Kidney glomerular epithelial cell (primary cell): Measurements from ENCODE around the gene TRAPPC2L.
"Not testable (repeated sequence)": the region's sequence is repeated elsewhere in the genome, so short reads cannot be mapped to it uniquely, and the experiment has no call there.

Experiments used
- DNase-seq: peaks from one replicate; lab custom pipeline; 2025; lab: John Stamatoyannopoulos, UW

Gene TRAPPC2L

DNA sequence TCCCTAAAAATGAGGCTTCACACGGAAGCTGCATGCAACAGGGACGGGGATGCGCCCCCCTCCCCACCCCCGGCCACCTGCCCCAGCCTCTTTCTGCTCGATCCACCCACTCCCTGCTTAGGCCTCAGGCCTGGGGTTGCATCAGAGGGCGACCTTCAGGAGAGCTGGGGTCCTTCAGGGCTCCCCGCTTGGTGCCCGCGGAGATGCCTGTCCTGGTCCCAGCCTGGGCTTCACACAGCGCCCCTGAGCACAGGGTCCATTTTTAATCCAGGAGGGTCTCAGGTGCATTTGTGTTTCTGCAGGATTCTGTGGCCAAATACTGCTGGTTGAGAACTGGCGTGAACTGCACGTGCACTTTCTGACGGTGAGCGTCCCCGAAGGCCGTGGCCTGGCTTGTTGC is 37.8 kb upstream of the TRAPPC2L start:
- no peak for DNase-seq

DNA sequence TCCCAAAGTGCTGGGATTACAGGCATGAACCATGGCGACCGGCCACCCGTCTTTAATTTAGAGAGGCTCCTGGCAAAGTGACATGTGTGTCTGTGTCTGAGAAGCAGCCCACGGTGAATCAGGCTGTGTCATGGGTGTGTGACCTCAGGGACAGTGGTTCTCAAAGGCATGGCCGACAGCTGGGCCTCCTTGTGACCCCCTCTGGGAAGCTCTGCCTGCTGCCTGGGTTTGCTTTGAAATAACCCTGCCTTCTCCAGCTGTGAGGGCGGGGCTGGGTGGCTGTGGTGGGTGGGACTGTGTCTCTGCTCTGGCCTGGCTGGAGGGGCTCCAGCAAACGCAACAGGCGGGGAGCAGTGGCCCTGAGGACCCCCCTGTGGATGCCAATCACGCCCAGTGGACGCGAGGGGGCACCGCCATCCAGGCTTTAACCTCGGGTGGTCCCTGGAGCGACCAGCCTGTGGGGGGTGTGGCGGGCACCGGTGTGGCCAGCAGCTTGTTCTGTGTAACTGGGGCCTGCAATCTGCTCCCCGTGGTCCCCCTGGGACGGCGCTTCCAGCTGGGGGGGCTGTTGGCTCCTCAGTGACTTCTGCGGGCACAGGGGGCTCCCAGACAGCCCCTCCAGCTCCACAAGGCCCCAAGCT is 36.4 kb upstream of the TRAPPC2L start:
- DNase-seq: no peak

DNA sequence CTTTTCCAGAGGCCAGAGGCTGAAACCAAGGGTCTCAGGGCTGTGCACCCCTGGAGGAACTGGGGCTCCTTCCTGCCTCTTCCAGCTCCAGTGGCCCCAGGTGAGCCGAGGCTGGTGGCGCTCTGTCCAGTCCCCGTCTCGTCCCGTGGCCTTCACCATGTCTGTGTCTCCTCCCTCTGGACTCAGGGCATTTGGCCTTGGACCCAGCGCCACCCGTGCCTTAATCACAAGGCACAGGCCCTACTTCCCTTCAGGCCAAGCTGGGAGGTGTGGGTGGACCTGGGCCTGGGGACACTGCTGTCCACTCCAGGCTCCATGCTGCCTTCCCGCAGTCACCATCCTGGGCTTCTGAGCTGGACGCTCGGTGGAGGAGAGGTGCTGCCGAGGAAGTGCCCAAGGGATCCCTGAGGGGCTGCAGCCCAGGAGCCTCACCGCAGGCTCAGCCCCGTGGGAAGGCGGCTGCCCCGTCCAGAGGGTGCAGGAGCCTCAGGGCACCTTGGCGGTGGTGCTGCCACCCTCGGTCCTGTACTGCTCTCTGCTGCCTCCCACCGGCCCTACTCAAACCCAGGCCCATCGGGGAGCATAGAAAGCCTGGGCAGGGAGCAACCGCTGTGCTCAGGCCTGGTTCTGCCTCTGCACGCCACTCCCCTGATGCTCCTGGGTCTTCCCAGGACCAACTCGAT is 35.6 kb upstream of the TRAPPC2L start:
- DNase-seq: no peak

DNA sequence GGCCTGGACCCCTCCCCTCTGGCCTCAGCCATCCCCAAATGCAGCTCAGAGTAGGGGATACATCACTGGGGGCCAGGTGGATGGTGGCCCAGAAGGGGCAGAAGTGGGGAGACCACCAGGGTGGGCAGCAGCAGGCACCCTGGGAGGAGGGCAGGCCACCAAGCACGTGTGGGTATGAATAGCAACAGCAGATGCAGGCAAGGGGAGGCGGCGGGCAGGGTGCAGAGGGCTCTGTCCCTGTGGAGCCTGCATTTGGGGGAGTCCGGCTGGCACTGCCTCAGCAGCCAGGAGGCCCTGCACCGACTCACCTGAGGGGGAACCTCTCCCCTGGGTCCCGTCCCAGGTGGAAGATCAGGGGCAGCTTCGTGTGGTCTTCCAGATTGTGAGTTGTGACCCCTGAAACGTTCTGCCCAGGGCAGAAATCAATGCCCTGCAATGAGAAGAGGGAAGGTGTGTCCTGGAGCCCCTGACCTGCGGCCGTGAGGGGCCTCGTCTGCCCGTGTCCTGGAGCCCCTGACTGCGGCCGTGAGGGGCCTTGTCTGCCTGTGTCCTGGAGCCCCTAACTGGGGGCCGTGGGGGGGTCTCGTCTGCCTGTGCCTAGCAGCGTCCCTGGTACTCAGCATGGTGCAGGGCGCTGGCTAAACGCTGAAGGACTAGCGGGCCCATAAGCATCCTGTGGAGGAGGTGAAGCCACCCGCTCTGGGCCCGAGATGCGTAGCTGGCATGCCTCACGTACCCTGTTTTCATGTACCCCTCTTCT is 34.5 kb upstream of the TRAPPC2L start:
- DNase-seq: no peak

DNA sequence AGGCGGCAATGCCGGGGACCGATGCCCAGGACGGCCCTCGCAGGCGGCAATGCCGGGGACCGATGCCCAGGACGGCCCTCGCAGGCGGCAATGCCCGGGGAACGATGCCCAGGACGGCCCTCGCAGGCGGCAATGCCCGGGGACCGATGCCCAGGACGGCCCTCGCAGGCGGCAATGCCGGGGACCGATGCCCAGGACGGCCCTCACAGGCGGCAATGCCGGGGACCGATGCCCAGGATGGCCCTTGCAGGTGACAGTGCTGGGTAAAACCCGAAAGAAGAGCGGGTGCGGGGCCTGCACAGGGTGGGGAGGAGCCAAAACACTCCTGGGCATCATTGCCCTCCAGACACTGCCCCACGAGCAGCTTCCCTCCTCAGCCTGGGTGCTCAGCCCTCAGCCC is 33.3 kb upstream of the TRAPPC2L start:
- DNase-seq: not testable (repeated sequence)

DNA sequence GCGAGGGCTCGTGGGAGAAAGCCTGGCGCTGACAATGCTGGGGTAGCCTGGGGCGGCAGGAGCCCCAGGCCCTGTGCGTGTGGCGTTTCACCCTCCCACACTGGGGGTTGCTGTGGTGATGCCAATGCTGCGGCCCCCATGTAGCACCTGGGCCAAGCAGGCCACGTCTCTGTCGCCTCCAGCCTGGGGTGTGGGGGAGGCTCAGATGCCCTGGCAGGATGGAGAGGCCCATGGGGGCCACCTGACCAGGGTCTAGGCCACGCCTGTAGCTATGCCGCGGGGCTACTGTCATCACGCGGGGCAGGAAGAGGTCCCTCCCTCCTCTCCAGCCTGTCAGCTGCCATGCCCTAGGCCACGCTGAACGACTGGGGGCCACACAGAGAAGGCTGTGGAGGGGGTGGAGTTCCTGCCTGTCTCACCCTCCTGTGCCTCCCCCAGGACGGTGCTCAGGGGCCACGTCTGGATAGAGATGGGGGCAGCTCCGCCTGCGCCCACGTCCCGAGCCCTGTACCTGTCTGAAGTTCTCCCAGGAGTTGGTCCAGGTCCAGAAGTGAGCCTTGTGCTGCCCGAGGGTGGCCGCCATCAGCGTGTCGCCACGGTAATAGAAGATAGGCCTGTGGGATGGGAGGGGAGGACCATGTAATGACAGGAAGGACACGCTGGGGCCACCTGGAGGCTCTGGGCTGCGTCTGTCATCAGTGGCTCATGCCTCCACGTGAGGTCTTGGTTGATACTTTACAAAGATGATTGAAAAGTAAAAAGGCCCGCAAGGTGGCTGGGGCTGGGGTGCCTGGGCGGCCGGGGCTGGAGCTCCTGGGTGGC is 32.5 kb upstream of the TRAPPC2L start:
- no peak for DNase-seq

DNA sequence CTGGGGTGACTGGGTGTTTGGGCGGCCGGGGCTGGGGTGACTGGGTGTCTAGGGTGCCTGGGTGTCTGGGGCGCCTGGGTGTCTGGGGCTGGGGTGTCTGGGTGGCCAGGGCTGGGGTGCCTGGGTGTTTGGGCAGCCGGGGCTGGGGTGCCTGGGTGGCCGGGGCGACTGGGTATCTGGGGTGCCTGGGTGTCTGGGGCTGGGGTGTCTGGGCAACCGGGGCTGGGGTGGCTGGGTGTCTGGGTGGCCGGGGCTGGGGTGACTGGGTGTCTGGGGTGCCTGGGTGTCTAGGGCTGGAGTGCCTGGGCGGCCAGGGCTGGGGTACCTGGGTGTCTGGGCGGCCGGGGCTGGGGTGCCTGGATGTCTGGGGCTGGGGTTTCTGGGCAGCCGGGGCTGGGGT is 31.8 kb upstream of the TRAPPC2L start:
- no peak for DNase-seq

DNA sequence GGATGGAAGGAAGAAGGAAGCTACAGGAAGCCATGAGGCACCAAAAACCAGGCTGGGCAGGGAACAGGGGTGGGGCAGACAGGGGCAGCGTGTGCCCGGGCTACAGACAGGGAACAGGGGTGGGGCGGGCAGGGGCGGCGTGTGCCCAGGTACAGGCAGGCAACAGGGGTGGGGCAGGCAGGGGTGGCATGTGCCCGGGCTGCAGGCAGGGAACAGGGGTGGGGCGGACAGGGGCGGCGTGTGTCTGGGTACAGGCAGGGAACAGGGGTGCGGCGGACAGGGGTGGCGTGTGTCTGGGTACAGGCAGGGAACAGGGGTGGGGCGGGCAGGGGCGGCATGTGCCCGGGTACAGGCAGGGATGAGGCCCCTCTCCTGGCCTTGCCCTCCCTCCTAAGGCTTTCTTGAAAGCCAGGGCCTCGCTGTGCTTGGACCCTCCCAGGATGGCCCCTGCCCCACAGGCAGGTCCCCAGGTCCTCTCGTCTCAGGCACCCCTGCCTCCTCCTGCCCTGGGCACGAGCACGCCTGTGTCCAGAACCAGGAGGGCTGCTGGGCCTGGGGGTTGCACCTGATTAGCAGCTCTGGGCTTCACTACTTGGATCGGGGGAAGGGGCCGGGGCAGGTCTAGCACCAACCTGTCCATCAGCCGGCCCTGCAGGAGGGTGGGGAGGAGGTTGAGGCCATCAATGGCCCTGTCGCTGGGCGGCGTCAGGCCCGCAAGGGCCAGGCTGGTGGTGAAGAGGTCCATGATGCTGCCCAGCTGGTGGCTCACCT is 30.7 kb upstream of the TRAPPC2L start:
- no peak for DNase-seq

DNA sequence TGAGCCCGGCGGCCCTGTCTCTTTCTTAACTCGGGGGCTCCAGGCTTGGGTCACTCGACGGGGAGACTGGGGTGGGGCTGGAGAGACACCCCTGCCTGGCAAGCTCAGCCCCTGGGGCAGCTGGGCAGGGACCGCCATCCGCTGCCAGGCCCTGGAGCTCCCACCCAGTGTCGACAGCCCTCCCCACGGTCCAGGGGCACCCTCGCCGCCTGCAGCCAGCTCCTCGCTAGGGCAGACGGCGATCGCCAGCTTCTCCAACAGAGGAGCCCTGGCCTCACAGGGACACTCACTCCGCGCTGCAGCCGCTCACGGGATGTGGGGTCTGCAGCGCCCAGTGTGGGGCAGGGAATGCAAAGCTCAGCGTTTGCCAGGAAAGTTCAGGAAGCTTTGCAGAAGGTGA is 29.2 kb upstream of the TRAPPC2L start:
- no peak for DNase-seq

DNA sequence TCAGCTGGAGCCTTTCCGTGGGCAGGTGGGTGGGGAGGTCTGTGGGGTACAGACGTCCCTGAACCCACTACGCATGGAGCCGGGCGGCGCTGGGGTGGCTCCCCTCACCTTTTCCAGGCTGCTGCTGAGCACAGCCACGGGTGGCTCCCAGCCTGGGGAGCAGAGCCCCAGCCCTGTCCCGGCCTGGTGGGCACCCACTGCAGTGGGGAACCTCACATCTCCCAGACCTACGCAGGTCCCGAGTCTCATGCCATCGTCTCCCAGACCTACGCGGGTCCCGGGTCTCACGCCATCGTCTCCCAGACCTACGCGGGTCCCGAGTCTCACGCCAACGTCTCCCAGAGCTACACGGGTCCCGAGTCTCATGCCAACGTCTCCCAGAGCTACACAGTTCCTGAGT is 28.2 kb upstream of the TRAPPC2L start:
- no peak for DNase-seq

DNA sequence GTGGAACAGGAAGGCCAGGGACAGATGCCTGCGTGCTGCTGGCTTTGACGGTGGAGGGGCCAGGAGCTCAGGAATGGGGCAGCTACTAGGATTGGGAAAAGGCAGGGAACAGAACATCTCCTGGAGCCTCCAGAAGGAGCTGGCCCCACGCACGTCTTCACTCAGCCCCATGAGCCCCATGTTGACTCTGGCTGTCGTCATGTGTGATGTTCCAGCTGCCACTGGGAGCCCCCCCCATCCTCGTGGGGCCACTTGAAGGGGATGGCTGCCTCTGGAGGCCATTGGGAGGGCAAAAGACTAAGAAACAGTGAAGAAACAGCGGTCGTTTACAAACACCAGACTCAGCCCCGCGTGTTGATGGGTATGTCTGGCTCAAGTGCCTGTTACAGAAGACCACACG is 26.7 kb upstream of the TRAPPC2L start:
- no peak for DNase-seq

DNA sequence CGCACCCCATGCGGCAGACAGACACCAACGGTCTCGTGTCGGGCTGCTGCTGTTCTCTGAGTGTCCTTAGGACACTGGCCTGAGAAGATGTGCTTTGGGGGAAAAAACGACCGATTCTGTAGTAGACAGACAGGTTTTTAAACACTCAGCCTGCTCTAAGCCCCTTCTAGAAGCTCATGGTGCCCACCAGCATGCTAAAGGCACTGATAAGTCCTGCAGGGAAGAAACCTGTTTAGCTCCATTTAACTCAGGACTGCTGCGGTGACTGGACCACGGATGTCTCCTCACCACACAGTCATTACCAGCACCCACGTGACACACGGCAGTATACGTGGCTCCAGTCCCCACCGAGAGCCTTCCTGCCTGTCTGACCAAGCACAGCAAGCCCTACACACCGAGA is 26.1 kb upstream of the TRAPPC2L start:
- DNase-seq: no peak

DNA sequence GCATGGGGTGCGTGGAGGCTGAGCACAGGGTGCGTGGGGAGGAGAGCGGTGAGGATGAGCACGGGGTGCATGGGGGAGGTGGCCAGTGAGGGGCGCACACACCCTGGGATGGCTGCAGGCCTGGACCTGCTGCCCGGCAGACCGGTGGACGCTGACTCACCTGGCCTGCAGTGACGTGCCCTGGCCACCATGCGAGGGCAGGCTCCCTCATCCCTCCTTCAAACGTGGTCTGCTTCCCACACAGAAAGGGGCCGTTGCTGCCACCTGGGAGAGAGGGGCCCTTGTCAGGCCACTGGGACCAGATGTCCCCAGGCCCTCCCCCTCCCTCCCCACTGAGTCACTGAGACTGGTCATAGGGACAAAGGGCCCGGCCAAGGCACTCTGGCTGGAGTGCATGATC is 25.1 kb upstream of the TRAPPC2L start:
- DNase-seq: no peak

DNA sequence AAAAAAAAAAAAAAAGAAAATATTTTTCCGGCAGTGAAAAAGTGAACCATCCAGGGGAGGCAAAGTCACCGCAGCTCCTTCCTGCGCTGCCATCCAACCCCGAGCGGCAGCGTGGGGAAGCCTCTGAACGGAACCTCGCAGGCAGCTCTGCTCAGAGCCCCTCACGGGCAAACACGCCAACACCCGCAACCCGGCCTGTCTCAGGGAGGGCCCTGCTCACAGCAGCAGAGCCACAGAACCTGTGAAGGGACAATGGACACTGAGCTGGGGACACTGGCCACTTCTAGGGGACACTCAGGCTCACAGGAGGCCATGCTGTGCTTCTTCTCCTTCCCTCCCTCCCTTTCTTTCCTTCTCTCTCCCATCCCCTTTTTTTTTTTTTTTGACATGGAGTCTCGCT is 23.8 kb upstream of the TRAPPC2L start:
- DNase-seq: no peak

DNA sequence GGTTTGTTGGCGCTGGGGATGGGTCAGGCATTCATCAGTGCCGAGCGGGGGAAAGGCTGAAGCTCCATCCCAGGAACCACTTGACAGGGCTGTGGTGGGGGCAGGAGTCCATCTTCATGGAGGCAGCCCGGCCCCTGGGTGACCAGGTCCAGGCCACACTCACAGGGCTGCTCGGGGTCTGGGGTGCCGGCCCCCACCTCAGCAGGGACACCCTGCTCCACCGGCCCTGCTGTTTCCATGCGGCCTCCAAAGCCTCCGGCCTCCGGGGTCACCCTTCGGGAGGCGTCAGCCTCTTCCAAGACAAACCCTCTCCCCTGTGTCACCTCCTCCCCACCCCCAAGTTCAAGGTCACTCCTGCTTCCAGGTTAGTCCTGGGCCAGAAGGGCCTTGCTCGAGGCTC is 22.3 kb upstream of the TRAPPC2L start:
- DNase-seq: no peak

DNA sequence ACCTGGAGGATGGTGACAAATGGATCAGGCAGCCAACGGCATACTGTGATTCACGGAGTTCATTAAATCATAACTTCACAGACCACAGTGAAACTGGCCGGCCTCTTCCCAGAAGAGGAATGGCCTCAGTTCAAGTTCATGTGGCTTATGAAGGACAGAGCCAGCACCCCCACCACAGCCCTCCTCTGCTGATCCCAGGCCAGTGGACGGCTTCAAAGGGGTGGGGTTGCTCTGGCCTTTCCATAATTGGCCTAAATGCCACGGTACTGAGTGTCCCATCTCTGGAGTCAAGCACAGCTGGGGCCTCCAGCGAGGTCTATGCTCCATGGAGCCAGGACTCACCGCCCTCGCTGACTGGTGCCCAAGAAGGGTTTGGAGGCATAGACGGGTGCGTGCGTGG is 21.5 kb upstream of the TRAPPC2L start:
- no peak for DNase-seq

DNA sequence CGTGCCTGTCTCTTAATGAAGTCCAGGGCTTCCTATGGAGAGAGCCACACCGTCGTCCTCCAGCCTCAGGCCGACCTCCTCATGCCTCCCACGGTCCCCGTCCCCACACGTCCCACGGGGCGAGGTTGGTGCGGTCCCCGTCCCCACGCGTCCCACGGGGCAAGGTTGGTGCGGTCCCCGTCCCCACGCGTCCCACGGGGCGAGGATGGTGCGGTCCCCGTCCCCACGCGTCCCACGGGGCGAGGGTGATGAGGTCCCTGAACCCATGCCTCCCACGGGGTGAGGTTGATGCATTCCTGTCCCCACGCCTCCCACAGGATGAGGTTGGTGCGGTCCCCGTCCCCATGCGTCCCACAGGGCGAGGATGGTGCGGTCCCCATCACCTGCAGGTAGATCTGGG is 21.1 kb upstream of the TRAPPC2L start:
- DNase-seq: no peak

DNA sequence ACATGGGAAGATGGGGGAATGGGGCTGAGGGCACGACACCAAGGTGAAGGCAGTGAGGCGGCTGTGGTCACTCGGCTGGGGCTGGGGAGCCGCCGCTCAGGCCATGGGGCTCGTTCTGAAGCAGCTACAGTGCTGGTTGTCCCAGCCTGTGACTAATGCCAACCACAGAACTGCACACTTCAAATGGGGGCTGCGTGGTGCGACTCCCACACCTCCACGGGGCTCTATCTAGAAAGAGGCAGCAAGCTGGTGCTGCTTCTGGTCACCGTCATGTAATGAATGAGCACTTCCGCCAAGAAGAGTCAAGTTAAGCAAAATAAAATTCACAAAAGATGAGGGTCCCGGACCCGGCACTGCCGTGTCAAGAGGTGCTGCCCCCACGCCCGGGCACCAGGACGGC is 20.1 kb upstream of the TRAPPC2L start:
- DNase-seq: no peak

DNA sequence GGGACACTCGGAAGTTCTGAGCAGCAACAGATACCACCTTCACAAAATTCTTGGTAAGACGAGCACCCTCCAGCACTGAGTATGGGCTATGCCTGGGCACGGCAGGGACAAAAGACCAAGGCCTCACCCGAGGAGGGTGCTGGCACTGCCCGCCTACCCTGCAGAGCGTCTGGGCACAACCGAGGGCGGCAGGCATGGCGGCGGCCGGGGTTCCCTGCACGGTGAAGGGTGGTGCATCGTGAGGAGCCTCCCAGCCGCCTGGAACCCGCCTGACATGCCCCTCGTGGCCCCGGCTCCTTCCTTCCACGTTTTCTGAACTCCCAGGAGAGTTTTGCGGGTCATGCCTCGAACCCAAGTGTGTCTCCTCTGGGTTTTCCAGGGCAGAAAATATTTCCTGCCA is 19.1 kb upstream of the TRAPPC2L start:
- DNase-seq: no peak

DNA sequence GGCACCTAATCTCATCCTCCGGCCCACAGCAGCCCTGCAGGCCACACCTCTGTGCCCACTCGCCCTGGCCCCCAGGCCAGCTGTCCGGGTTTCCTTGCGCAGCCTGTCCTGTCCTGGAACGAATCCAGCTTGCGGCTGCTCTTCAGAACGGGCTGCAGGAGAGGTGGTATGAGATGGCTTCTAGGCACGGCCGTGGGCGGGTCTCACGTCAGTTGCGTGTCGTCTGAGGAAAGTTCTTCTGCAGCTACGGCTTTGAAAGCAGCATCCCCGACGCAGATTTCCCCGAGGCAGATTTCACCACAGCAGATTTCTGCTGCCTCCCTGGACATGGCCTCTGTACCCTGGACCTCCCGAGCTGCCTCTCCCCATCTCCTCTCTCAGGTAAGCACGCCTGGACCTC is 18.4 kb upstream of the TRAPPC2L start:
- DNase-seq: no peak

DNA sequence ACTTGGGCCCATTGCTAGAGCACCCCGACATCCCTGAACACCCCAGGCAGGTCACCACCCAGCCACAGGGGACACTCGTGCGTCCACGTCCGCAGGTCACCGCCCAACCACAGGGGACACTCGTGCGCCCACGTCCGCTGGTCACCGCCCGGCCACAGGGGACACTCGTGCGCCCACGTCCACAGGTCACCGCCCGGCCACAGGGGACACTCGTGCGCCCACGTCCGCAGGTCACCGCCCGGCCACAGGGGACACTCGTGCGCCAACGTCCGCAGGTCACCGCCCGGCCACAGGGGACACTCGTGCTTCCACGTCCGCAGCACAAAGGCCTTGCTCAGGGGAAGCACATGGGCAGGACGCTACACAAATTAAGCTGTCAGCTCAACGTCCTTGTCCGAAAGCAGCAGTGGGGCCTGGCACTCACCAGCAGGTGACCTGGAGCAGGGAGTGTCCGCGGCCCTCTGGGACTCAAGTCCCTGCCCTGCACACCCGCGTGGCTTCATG is 17.8 kb upstream of the TRAPPC2L start:
- DNase-seq: no peak
